Esophagus muscularis mucosa (tissue), 4 donors: ENCODE data around the gene CTSD.

Source experiments
- EP300 ChIP-seq: sonication (generic); formaldehyde crosslinking; IDR thresholded peaks from one replicate; pipeline ENCODE4 v1.6.1; 2017; ENCODE audit warnings: antibody characterized with exemption
- POLR2A ChIP-seq: fragments of 450-650 bp; IDR thresholded peaks from one replicate; pipeline ENCODE4 v1.6.1; 2017; ENCODE audit warnings: antibody characterized with exemption, moderate library complexity, mild to moderate bottlenecking, low read depth
- POLR2AphosphoS5 ChIP-seq, 2 donors: sonication (generic); formaldehyde crosslinking; IDR thresholded peaks; one replicate each; pipeline ENCODE4 v1.6.1; 2017; ENCODE audit warnings: antibody characterized with exemption in 2 of 2
- TF ChIP-seq, protein P1 (sequence below), 3 experiments: fragments of 200-600 bp in 2 of 3; fragments of 450-650 bp in 1 of 3; sonication (generic) in 2 of 3; IDR thresholded peaks; one replicate each; pipeline ENCODE4 v1.5.1; 2017 to 2019; ENCODE audit warnings: antibody characterized with exemption in 3 of 3, mild to moderate bottlenecking in 2 of 3, moderate library complexity in 1 of 3

- TF ChIP-seq, protein P1, sequence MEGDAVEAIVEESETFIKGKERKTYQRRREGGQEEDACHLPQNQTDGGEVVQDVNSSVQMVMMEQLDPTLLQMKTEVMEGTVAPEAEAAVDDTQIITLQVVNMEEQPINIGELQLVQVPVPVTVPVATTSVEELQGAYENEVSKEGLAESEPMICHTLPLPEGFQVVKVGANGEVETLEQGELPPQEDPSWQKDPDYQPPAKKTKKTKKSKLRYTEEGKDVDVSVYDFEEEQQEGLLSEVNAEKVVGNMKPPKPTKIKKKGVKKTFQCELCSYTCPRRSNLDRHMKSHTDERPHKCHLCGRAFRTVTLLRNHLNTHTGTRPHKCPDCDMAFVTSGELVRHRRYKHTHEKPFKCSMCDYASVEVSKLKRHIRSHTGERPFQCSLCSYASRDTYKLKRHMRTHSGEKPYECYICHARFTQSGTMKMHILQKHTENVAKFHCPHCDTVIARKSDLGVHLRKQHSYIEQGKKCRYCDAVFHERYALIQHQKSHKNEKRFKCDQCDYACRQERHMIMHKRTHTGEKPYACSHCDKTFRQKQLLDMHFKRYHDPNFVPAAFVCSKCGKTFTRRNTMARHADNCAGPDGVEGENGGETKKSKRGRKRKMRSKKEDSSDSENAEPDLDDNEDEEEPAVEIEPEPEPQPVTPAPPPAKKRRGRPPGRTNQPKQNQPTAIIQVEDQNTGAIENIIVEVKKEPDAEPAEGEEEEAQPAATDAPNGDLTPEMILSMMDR (IDR thresholded peaks at IDR 0.05) = no peak
- TF ChIP-seq POLR2A (no peak), POLR2AphosphoS5 (IDR thresholded peaks at IDR 0.05) (no peak), EP300 (no peak)
These were observed 48.5 kb upstream of the CTSD start for GRCh38 chr11:1812274-1812673.
